Fibroblast of peridontal ligament (primary cell): ENCODE measurements around the gene ARL5C.
A peak's percentile ranks its signal among the peaks of the same experiment; 100 is the strongest.

ENCODE experiments used
- DNase-seq: peaks from one replicate; pipeline ENCODE4 v3.0.0-alpha.2; 2010; ENCODE audit errors: extremely low read depth

ARL5C gene

GRCh38 chr17:39165841-39166349 lies at the start of gene ARL5C:
Gene ARL5C (minus strand): TSS chr17:39166161. CDS start chr17:39165760, 401 bp downstream.
- DNase-seq = no peak

- DNase-seq = no peak
These were observed 47.9 kb upstream of the ARL5C start for GRCh38 chr17:39213852-39214251.

GRCh38 chr17:39212841-39213480 lies 47.0 kb upstream of the ARL5C start:
- no peak for DNase-seq

GRCh38 chr17:39212195-39212810 lies 46.3 kb upstream of the ARL5C start:
- no peak for DNase-seq

- DNase-seq = no peak
These were observed 44.1 kb upstream of the ARL5C start for GRCh38 chr17:39210093-39210434.

GRCh38 chr17:39209317-39210092 lies 43.5 kb upstream of the ARL5C start:
- peak; percentile 41 for DNase-seq

- no peak for DNase-seq
These were observed 42.9 kb upstream of the ARL5C start for GRCh38 chr17:39208893-39209292.

GRCh38 chr17:39208136-39208535 lies 42.2 kb upstream of the ARL5C start:
- no peak for DNase-seq

GRCh38 chr17:39205112-39205526 lies 39.2 kb upstream of the ARL5C start:
- no peak for DNase-seq

GRCh38 chr17:39204245-39204644 lies 38.3 kb upstream of the ARL5C start:
- DNase-seq = no peak

GRCh38 chr17:39200957-39201510 lies 35.1 kb upstream of the ARL5C start:
- DNase-seq = no peak

- DNase-seq = peak; percentile 32
These were observed 34.3 kb upstream of the ARL5C start, which contains the start of gene RPL19 for GRCh38 chr17:39200070-39200879. Gene RPL19 (plus strand): TSS chr17:39200283. CDS start chr17:39200345, 62 bp downstream.

- DNase-seq = peak; percentile 97
These were observed 33.8 kb upstream of the ARL5C start for GRCh38 chr17:39199820-39200069.

GRCh38 chr17:39198186-39198566 lies 32.2 kb upstream of the ARL5C start:
- no peak for DNase-seq

- peak; percentile 51 for DNase-seq
These were observed 31.6 kb upstream of the ARL5C start, which contains the start of gene CACNB1 for GRCh38 chr17:39197380-39198185. Gene CACNB1 (minus strand): TSS chr17:39197669. CDS start chr17:39197495, 174 bp downstream.

GRCh38 chr17:39196808-39197291 lies 30.9 kb upstream of the ARL5C start:
- no peak for DNase-seq

- no peak for DNase-seq
These were observed 30.4 kb upstream of the ARL5C start for GRCh38 chr17:39196241-39196807.

- peak; percentile 18 for DNase-seq
These were observed 29.7 kb upstream of the ARL5C start for GRCh38 chr17:39195568-39196160.

GRCh38 chr17:39194985-39195524 lies 29.1 kb upstream of the ARL5C start:
- no peak for DNase-seq
